Measurements from ENCODE around the gene SGCD.

Gene SGCD

GRCh38 chr5:156476158-156476551 lies 149.2 kb downstream of the SGCD start:
- Histone ChIP-seq H3K27me3 (ENCODE audit: insufficient read depth, poor library complexity, severe bottlenecking) (no peaks in the 10 kb centered on the region), H3K27ac (replicated peaks) (no peak overlapping the region), H3K4me3 (replicated peaks; ENCODE audit: insufficient read depth, low read length) (no peak overlapping the region)
- DNase-seq (ENCODE audit: low read depth in 1 of 2, low spot score in 1 of 2) = no peak
- TF ChIP-seq SPI1 (IDR thresholded peaks at IDR 0.05; ENCODE audit: borderline replicate concordance, low read depth) = no peak
- TF ChIP-seq POLR2AphosphoS5 (IDR thresholded peaks at IDR 0.05; ENCODE audit: low read depth) = no peak
- no peak for TF ChIP-seq REST (IDR thresholded peaks at IDR 0.05; ENCODE audit: insufficient replicate concordance, low read depth)
- TF ChIP-seq CTCF (IDR thresholded peaks at IDR 0.05; ENCODE audit: insufficient read depth, low read length) = no peak
- no peak for TF ChIP-seq GABPA (IDR thresholded peaks at IDR 0.05; ENCODE audit: low read depth)

GRCh38 chr5:156476678-156477077 lies 149.7 kb downstream of the SGCD start:
- DNase-seq (ENCODE audit: low read depth in 1 of 2, low spot score in 1 of 2) = no peak
- Histone ChIP-seq H3K27ac (replicated peaks) (no peak overlapping the region), H3K4me3 (replicated peaks; ENCODE audit: insufficient read depth, low read length) (no peak overlapping the region), H3K27me3 (ENCODE audit: insufficient read depth, poor library complexity, severe bottlenecking) (no peaks in the 10 kb centered on the region)
- TF ChIP-seq GABPA (IDR thresholded peaks at IDR 0.05; ENCODE audit: low read depth) (no peak), REST (IDR thresholded peaks at IDR 0.05; ENCODE audit: insufficient replicate concordance, low read depth) (no peak)

- TF ChIP-seq REST (IDR thresholded peaks at IDR 0.05; ENCODE audit: insufficient replicate concordance, low read depth) = no peak
- TF ChIP-seq SPI1 (IDR thresholded peaks at IDR 0.05; ENCODE audit: borderline replicate concordance, low read depth) = no peak
- no peak for TF ChIP-seq CTCF (IDR thresholded peaks at IDR 0.05; ENCODE audit: insufficient read depth, low read length)
- TF ChIP-seq POLR2AphosphoS5 (IDR thresholded peaks at IDR 0.05; ENCODE audit: low read depth) = no peak
- TF ChIP-seq GABPA (IDR thresholded peaks at IDR 0.05; ENCODE audit: low read depth) = no peak
- no peak overlapping the region for H3K4me3 ChIP-seq (replicated peaks; ENCODE audit: insufficient read depth, low read length)
- no peak overlapping the region for H3K27ac ChIP-seq (replicated peaks)
- DNase-seq (ENCODE audit: low read depth in 1 of 2, low spot score in 1 of 2) = no peak
- no peaks in the 10 kb centered on the region for H3K27me3 ChIP-seq (ENCODE audit: insufficient read depth, poor library complexity, severe bottlenecking)
Measured at GRCh38 chr5:156477196-156477595, 150.2 kb downstream of the SGCD start.

GRCh38 chr5:156479849-156480248 lies 152.9 kb downstream of the SGCD start:
- peak; percentile 57 to 70 for DNase-seq (ENCODE audit: low read depth in 1 of 2, low spot score in 1 of 2)
- Histone ChIP-seq H3K4me3 (replicated peaks; ENCODE audit: insufficient read depth, low read length) (no peak overlapping the region), H3K27ac (replicated peaks) (no peak overlapping the region), H3K27me3 (ENCODE audit: insufficient read depth, poor library complexity, severe bottlenecking) (no peaks in the 10 kb centered on the region)
- TF ChIP-seq CTCF (IDR thresholded peaks at IDR 0.05; ENCODE audit: insufficient read depth, low read length) (no peak), POLR2AphosphoS5 (IDR thresholded peaks at IDR 0.05; ENCODE audit: low read depth) (peak; percentile 62; the same call in 1 of the 2 replicates)
